Measurements from ENCODE around the gene AK6. TPM values are rescaled to one million over a fixed set of nuclear protein-coding genes. Genes with fewer than 3 reads are reported as not detected.

Gene AK6
- total RNA-seq, 1 donor from 2014 or later, result 32.5 TPM

DNA sequence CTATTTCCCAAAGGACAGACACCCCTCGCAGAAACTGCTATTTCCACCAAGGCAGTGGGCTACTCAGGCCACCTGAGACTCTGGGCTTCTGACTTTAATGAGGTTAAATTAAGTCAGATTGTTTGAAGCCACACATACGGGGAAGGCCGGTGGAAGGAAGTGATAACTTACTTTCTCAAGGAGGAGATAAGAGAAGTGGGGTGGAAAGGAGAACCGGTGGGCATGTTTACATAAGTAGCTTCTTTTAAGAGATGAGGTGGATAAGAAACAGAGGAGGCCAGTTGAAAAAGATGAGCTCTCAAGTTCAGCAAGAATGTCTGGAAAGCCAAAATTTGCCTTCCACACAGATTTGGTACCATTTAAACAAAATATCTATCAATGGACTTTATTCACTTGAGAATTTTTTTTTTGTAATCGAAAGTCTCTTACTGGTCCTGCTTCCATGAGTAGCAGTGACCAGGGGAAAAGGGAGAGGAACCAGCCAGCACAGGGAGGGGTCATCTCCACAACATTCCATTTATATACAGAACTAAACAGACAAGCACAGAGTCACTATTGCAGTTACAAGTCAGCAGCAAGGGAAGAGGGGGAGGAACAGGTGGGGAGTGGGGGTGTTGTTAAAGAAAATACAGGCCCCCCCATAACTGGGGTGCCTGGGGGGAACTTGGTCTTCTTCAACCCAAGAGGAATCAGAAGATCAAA is 56.7 kb downstream of the AK6 start:
- DNase-seq (ENCODE audit: low spot score), result no peak
- H3K36me3 Mint-ChIP-seq (ENCODE audit: low read depth), result no peaks in the 10 kb centered on the region
- no peak overlapping the region for H3K27ac Mint-ChIP-seq (ENCODE audit: unreplicated experiment)
- peaks cover 4% of the 10 kb centered on the region for H3K9me3 Mint-ChIP-seq (ENCODE audit: low read depth)
- no peak overlapping the region for H3K4me3 Mint-ChIP-seq (ENCODE audit: unreplicated experiment)
- H3K27me3 Mint-ChIP-seq (ENCODE audit: low read depth), result no peaks in the 10 kb centered on the region
- TF ChIP-seq, protein P1, sequence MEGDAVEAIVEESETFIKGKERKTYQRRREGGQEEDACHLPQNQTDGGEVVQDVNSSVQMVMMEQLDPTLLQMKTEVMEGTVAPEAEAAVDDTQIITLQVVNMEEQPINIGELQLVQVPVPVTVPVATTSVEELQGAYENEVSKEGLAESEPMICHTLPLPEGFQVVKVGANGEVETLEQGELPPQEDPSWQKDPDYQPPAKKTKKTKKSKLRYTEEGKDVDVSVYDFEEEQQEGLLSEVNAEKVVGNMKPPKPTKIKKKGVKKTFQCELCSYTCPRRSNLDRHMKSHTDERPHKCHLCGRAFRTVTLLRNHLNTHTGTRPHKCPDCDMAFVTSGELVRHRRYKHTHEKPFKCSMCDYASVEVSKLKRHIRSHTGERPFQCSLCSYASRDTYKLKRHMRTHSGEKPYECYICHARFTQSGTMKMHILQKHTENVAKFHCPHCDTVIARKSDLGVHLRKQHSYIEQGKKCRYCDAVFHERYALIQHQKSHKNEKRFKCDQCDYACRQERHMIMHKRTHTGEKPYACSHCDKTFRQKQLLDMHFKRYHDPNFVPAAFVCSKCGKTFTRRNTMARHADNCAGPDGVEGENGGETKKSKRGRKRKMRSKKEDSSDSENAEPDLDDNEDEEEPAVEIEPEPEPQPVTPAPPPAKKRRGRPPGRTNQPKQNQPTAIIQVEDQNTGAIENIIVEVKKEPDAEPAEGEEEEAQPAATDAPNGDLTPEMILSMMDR (IDR thresholded peaks at IDR 0.05), result no peak
- no peaks in the 10 kb centered on the region for H3K4me1 Mint-ChIP-seq (ENCODE audit: low read depth)

DNA sequence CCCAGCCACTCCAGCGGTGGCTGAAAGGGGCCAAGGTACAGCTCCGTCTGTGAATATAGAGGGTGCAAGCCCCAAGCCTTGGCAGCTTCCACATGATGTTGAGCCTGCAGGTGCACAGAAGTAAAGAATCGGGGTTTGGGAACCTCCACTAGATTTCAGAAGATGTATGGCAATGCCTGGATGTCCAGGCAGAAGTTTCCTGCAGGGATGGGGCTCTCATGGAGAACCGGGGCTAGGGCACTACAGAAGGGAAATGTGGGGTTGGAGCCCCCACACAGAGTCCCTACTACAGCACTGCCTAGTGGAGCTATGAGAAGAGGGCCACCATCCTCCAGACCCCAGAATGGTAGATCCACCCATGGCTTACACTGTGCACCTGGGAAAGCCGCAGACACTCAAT is 59.9 kb downstream of the AK6 start:
- H3K36me3 Mint-ChIP-seq (ENCODE audit: low read depth), result no peaks in the 10 kb centered on the region
- no peaks in the 10 kb centered on the region for H3K9me3 Mint-ChIP-seq (ENCODE audit: low read depth)
- H3K4me1 Mint-ChIP-seq (ENCODE audit: low read depth), result no peaks in the 10 kb centered on the region
- H3K27me3 Mint-ChIP-seq (ENCODE audit: low read depth), result no peaks in the 10 kb centered on the region
- no peak for DNase-seq (ENCODE audit: low spot score)
- H3K27ac Mint-ChIP-seq (ENCODE audit: unreplicated experiment), result no peak overlapping the region
- TF ChIP-seq, protein P1 (IDR thresholded peaks at IDR 0.05), result no peak
- no peak overlapping the region for H3K4me3 Mint-ChIP-seq (ENCODE audit: unreplicated experiment)

DNA sequence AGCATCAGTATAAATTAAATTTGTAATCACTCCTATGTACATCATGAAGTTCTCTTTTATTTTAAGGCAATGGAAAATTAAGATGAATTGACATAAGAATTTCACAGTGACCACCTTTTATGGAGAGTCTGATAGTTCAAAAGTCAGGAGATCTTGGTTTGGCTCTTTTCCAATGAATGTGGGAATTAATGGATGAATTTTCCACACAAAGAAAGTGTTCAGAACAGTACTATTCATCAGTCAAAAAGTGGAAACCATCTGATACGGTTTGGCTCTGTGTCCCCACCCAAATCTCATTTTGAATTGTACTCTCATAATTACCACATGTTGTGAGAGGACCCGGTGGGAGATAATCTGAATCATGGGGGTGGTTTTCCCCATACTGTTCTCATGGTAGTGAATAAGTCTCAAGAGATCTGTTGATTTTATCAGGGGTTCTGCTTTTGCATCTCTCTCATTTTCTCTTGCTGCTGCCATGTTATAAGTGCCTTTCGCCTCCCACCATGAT is 61.2 kb downstream of the AK6 start:
- TF ChIP-seq, protein P1 (IDR thresholded peaks at IDR 0.05), result no peak
- no peaks in the 10 kb centered on the region for H3K27me3 Mint-ChIP-seq (ENCODE audit: low read depth)
- H3K36me3 Mint-ChIP-seq (ENCODE audit: low read depth), result no peaks in the 10 kb centered on the region
- DNase-seq (ENCODE audit: low spot score), result no peak
- H3K4me1 Mint-ChIP-seq (ENCODE audit: low read depth), result no peaks in the 10 kb centered on the region
- no peak overlapping the region for H3K4me3 Mint-ChIP-seq (ENCODE audit: unreplicated experiment)
- H3K27ac Mint-ChIP-seq (ENCODE audit: unreplicated experiment), result no peak overlapping the region
- H3K9me3 Mint-ChIP-seq (ENCODE audit: low read depth), result no peaks in the 10 kb centered on the region

DNA sequence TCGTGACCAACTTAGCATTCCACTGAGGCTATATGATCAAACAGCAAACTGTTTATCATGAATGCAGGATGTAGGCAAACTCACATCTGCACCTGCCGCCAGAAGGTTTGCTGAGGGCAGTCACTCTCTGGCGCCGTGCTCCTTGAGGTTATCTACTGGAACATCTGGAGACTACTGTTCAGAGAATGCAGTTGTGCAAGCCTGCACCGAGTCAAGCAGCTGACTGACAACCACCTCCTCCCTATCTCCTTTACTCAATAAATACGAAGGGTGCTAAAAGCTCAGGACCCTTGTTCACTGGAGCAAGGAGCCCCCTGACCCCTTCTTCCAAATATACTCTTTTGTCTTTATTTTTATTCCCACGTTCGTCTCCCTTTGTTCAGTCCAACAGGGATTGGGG is 63.8 kb downstream of the AK6 start:
- no peak for DNase-seq (ENCODE audit: low spot score)
- Mint-ChIP-seq H3K27ac (ENCODE audit: unreplicated experiment) (no peak overlapping the region), H3K9me3 (ENCODE audit: low read depth) (no peaks in the 10 kb centered on the region), H3K4me3 (ENCODE audit: unreplicated experiment) (no peak overlapping the region), H3K4me1 (ENCODE audit: low read depth) (no peaks in the 10 kb centered on the region), H3K36me3 (ENCODE audit: low read depth) (no peaks in the 10 kb centered on the region), H3K27me3 (ENCODE audit: low read depth) (no peaks in the 10 kb centered on the region)
- TF ChIP-seq, protein P1 (IDR thresholded peaks at IDR 0.05), result no peak

Other genes with a start within 250 kb of the AK6 start
- 18.9 to 34.5 TPM (median 29.5 TPM) in 3 replicates for gene CCNB1, start 202.4 kb downstream of the AK6 start, total RNA-seq
- 4.5 to 9.2 TPM (median 4.7 TPM) in 3 replicates for gene CENPH, start 179.9 kb downstream of the AK6 start, total RNA-seq
- gene CDK7, start 134.6 kb downstream of the AK6 start, total RNA-seq, result 32.0 to 42.9 TPM (median 40.0 TPM) in 3 replicates
- gene CCDC125, start 36.7 kb downstream of the AK6 start, total RNA-seq, result 1.5 to 4.6 TPM (median 1.9 TPM) in 3 replicates
- gene TAF9, start within 50 bp of the AK6 start, total RNA-seq, result 49.4 to 75.6 TPM (median 64.8 TPM) in 3 replicates
- gene RAD17, start 298 bp upstream of the AK6 start, total RNA-seq, result 22.4 to 25.7 TPM (median 25.3 TPM) in 3 replicates
- 1.2 to 2.2 TPM (median 2.0 TPM) in 3 replicates for gene MARVELD2, start 45.6 kb upstream of the AK6 start, total RNA-seq
- gene OCLN, start 123.3 kb upstream of the AK6 start, total RNA-seq, result 3.2 to 9.0 TPM (median 7.7 TPM) in 3 replicates
- gene GTF2H2C, start 190.7 kb upstream of the AK6 start, total RNA-seq, result 24.6 to 38.5 TPM (median 25.5 TPM) in 3 replicates